ENCODE results near the gene EXOC7.

The EXOC7 gene

DNA sequence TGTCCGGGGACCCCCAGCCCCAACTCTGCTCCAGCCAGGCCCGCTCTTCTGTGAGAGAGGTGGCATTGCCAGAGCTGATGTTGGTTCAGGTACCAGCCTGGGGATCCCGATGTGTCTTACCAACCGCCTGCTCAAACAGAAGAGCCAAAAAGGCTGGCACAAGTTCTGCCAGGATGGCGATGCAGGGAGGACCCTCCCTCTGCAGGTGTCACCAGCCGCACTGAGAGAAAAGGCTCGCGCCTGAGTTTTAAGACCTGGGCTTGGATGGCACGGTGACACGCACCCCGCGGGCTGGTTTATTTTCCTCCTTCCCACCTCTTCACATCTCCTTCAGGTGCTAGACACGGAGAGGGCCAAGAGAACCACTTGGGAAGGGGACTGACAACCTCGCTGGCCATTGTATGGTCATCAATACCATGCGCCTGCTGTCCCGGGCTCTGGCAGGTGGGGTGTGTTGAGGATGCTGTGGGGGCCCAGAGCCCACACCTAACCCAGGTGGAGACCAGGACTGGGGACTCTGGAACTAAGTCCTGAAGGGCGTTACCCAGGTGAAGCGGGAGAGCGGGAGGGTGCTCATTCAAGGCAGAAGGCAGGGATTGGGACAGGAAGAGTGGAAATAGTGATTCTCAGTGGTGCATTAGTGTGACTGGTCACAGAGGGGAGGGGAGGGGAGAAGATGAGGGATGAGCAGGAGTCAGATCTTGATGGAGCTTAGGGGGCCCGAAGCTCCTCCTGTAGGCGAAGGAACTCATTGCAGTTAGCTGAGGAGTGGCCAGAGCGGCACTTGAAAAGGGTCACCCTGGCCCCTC is 21.2 kb upstream of the EXOC7 start:
- Histone ChIP-seq H3K9me3 (ENCODE audit: low read depth, low read length) (no peaks in the 10 kb centered on the region), H3K4me3 (no peak overlapping the region), H3K9ac (ENCODE audit: insufficient read length) (no peak overlapping the region), H3K27ac (no peak overlapping the region), H3K36me3 (ENCODE audit: insufficient read depth, low read length) (no peaks in the 10 kb centered on the region)
- DNase-seq (ENCODE audit: low read depth, low spot score) = no peak
- TF ChIP-seq EZH2 (IDR thresholded peaks at IDR 0.05) (no peak), FOXP2 (optimal IDR thresholded peaks at IDR 0.05; ENCODE audit: control extremely low read depth, extremely low read length, insufficient read depth) (no peak), POLR2AphosphoS5 (IDR thresholded peaks at IDR 0.05; ENCODE audit: borderline replicate concordance, low read depth, low read length) (no peak)

GRCh38 chr17:76123749-76124581 is 20.4 kb upstream of the EXOC7 start:
- H3K9ac ChIP-seq (ENCODE audit: insufficient read length) = no peak overlapping the region
- no peak overlapping the region for H3K27ac ChIP-seq
- H3K9me3 ChIP-seq (ENCODE audit: low read depth, low read length) = no peaks in the 10 kb centered on the region
- no peaks in the 10 kb centered on the region for H3K36me3 ChIP-seq (ENCODE audit: insufficient read depth, low read length)
- no peak for DNase-seq (ENCODE audit: low read depth, low spot score)
- TF ChIP-seq EZH2 (IDR thresholded peaks at IDR 0.05) (no peak), POLR2AphosphoS5 (IDR thresholded peaks at IDR 0.05; ENCODE audit: borderline replicate concordance, low read depth, low read length) (no peak), FOXP2 (optimal IDR thresholded peaks at IDR 0.05; ENCODE audit: control extremely low read depth, extremely low read length, insufficient read depth) (no peak)
- no peak overlapping the region for H3K4me3 ChIP-seq

- DNase-seq (ENCODE audit: low read depth, low spot score) = no peak
- Histone ChIP-seq H3K9ac (ENCODE audit: insufficient read length) (no peak overlapping the region), H3K9me3 (ENCODE audit: low read depth, low read length) (no peaks in the 10 kb centered on the region), H3K4me3 (no peak overlapping the region), H3K36me3 (ENCODE audit: insufficient read depth, low read length) (no peaks in the 10 kb centered on the region), H3K27ac (no peak overlapping the region)
- TF ChIP-seq EZH2 (IDR thresholded peaks at IDR 0.05) (no peak), POLR2AphosphoS5 (IDR thresholded peaks at IDR 0.05; ENCODE audit: borderline replicate concordance, low read depth, low read length) (no peak), FOXP2 (optimal IDR thresholded peaks at IDR 0.05; ENCODE audit: control extremely low read depth, extremely low read length, insufficient read depth) (no peak)
Observed at GRCh38 chr17:76123191-76123499, 19.6 kb upstream of the EXOC7 start.

DNA sequence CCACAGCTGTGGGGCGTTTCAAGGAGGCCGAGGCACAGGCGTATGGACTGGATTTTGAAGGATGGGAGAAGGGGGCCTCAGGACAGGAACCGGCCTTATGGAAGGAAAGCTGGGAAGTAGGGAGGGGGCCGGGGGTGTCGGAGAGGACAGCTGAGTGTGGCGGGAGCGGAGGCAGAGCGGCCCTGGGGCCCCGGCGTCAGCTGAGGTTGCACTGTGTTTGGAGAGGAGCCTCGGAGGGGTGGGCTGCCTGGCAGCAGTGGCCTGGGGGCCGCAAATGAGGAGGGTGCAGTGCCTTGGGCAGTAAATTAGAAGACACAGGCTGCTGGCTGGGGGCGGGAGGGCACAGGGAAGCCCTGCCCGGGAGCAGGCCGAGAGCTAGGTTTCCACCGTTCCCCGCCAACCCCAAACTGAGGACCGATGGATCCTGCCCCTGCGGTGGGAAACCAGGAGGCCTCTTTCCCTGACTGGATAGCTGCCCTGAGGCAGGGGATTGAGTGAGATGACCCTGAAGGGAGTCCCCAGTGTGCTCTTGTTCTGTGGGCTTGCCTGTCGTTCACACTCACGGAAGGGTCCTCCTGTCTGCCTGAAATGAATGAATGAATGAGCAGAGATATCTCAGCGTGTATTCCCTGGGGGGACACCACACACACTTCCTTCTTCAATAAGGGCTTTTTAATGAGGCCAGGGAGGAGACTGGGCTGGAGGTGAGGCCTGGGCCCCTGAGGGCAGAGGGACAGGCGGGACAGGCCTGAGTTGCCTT is 19.0 kb upstream of the EXOC7 start:
- H3K9me3 ChIP-seq (ENCODE audit: low read depth, low read length) = no peaks in the 10 kb centered on the region
- H3K4me3 ChIP-seq = no peak overlapping the region
- TF ChIP-seq EZH2 (IDR thresholded peaks at IDR 0.05) (no peak), FOXP2 (optimal IDR thresholded peaks at IDR 0.05; ENCODE audit: control extremely low read depth, extremely low read length, insufficient read depth) (no peak), POLR2AphosphoS5 (IDR thresholded peaks at IDR 0.05; ENCODE audit: borderline replicate concordance, low read depth, low read length) (no peak)
- no peak overlapping the region for H3K9ac ChIP-seq (ENCODE audit: insufficient read length)
- H3K27ac ChIP-seq = no peak overlapping the region
- H3K36me3 ChIP-seq (ENCODE audit: insufficient read depth, low read length) = no peaks in the 10 kb centered on the region
- no peak for DNase-seq (ENCODE audit: low read depth, low spot score)

DNA sequence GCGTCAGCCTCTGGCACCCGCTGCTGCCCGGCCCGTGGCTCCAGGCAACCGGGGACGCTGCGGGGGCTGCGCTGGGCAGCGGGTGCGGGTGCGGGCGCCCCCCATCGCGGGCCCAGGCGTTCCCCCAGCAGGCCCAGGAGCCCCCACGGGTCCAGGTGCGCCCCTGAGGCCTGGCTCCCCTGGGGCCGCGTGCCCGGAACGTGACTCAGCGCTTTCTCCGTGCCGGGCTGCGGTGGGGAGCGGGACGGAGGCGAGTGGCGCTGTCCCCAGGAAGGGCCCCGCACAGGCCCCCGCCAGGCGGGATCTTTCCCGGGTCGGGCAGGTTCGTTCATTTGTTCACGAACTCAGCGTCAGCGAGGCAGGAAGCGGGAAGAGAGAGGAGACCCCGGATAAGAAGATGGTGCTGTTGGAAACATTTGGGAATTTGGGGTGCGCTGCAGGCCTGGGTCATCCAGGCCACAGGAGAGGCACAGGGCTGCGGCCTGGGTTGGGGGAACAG is 18.4 kb upstream of the EXOC7 start:
- H3K36me3 ChIP-seq (ENCODE audit: insufficient read depth, low read length) = no peaks in the 10 kb centered on the region
- no peak overlapping the region for H3K9ac ChIP-seq (ENCODE audit: insufficient read length)
- H3K4me3 ChIP-seq = no peak overlapping the region
- no peaks in the 10 kb centered on the region for H3K9me3 ChIP-seq (ENCODE audit: low read depth, low read length)
- TF ChIP-seq FOXP2 (optimal IDR thresholded peaks at IDR 0.05; ENCODE audit: control extremely low read depth, extremely low read length, insufficient read depth) (no peak), EZH2 (IDR thresholded peaks at IDR 0.05) (no peak), POLR2AphosphoS5 (IDR thresholded peaks at IDR 0.05; ENCODE audit: borderline replicate concordance, low read depth, low read length) (no peak)
- DNase-seq (ENCODE audit: low read depth, low spot score) = no peak
- H3K27ac ChIP-seq = no peak overlapping the region

GRCh38 chr17:76120658-76121008 is 17.0 kb upstream of the EXOC7 start:
- no peak for DNase-seq (ENCODE audit: low read depth, low spot score)
- no peak overlapping the region for H3K4me3 ChIP-seq
- H3K9me3 ChIP-seq (ENCODE audit: low read depth, low read length) = no peaks in the 10 kb centered on the region
- no peak overlapping the region for H3K27ac ChIP-seq
- no peak for TF ChIP-seq EZH2 (IDR thresholded peaks at IDR 0.05)
- TF ChIP-seq POLR2AphosphoS5 (IDR thresholded peaks at IDR 0.05; ENCODE audit: borderline replicate concordance, low read depth, low read length) = no peak
- TF ChIP-seq FOXP2 (optimal IDR thresholded peaks at IDR 0.05; ENCODE audit: control extremely low read depth, extremely low read length, insufficient read depth) = no peak
- H3K36me3 ChIP-seq (ENCODE audit: insufficient read depth, low read length) = no peaks in the 10 kb centered on the region
- H3K9ac ChIP-seq (ENCODE audit: insufficient read length) = no peak overlapping the region

GRCh38 chr17:76119409-76120371 is 16.1 kb upstream of the EXOC7 start:
- no peak for TF ChIP-seq POLR2AphosphoS5 (IDR thresholded peaks at IDR 0.05; ENCODE audit: borderline replicate concordance, low read depth, low read length)
- TF ChIP-seq FOXP2 (optimal IDR thresholded peaks at IDR 0.05; ENCODE audit: control extremely low read depth, extremely low read length, insufficient read depth) = no peak
- TF ChIP-seq EZH2 (IDR thresholded peaks at IDR 0.05) = no peak
- Histone ChIP-seq H3K9ac (ENCODE audit: insufficient read length) (no peak overlapping the region), H3K9me3 (ENCODE audit: low read depth, low read length) (no peaks in the 10 kb centered on the region), H3K36me3 (ENCODE audit: insufficient read depth, low read length) (no peaks in the 10 kb centered on the region), H3K27ac (no peak overlapping the region), H3K4me3 (no peak overlapping the region)
- DNase-seq (ENCODE audit: low read depth, low spot score) = no peak

Data from SK-N-MC (cell line).